Skin epidermis (tissue), 12 donors: Measurements from ENCODE around the gene TBX20.
A peak's percentile ranks its signal among the peaks of the same experiment; 100 is the strongest.
"Not testable (repeated sequence)": the region's sequence is repeated elsewhere in the genome, so short reads cannot be mapped to it uniquely, and the experiment has no call there.

ENCODE experiments used
- H3K27ac ChIP-seq, 21 experiments: fragments of 200-600 bp; sonication (generic) in 11 of 21; one replicate each; pipeline ENCODE4 v1.5.0; 2020; ENCODE audit warnings: mild to moderate bottlenecking in 3 of 21, inconsistent platforms in 2 of 21, moderate library complexity in 2 of 21
- H3K4me3 ChIP-seq, 7 experiments: fragments of 200-600 bp; sonication (generic) in 2 of 7; one replicate each; pipeline ENCODE4 v1.5.0; 2020; ENCODE audit warnings: inconsistent platforms in 2 of 7, mild to moderate bottlenecking in 2 of 7, moderate library complexity in 1 of 7

The TBX20 gene

DNA sequence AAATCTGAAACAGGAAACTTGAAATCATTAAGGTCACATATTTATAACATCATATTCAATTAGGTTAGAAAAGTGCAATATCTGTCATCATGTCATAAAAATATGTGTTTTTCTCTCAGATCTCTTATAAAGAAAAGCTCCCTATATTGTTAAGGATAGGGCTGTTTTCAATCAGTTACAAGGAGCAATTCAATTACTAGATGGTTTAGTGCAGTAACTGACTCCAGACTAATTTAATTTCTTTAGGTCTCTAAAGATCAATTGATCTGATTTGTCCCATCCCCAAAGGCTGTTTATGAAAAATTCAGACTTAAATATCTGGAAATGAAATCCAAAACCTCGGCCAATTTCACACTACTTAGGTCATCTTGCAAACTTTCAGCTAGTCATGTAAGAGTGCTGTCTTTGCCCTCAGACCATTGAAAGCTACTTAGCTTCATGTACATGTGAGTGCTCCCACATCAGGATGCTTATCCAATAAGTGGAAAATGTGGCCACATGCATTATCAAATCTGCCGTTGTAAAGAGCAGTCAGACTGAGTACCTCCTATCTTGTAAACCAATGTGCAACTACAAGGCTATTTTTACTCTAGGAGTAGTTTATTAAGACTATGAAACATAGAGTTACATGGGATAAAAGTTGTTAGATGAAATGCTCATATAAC lies 24.7 kb downstream of the TBX20 start:
- H3K4me3 ChIP-seq, H3K27ac ChIP-seq: not testable (repeated sequence)

DNA sequence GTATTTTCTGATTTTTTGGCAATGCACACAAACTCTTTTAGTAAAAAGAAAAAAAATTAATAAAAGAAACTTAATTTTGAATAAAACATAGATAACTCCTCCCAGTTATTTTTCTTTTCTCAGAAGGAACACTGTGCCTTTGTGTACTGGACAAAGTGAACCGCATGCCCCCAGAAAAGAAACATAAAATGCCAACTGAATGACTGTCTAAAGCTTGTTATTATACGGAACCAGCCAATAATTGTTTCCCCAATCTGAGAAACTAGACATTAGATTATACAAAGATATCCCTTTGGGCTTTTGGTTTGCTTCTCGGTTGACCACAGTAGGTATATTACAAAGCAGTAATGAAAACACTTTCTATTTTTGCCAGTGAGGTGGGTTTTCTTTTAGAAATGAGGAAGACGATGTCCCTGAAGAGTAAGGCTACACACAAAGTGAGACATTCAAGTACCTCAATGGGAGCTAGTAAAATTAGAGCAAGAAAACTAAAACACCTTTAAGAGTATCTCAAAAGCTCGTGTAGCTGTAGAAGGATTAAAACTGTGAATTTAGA lies 25.3 kb downstream of the TBX20 start:
- H3K27ac ChIP-seq = not testable (repeated sequence)

DNA sequence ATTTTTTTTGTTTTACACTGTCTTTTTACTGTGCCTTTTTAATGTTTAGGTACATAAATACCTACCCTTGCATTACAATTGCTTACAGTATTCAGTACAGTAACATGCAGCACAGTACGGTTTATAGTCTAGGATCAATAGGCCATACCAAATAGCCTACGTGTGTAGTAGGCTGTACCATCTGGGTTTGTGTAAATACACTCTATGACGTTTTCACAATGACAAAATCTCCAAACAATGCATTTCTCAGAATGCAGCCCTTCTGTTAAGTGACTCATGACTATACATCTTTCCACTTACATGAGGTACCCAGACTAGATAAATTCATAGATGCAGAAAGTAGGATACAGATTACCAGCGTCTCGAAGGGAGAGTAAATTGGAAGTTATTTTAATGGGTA lies 26.5 kb downstream of the TBX20 start:
- H3K4me3 ChIP-seq, H3K27ac ChIP-seq: not testable (repeated sequence)

More for the DNA sequence above, 25.3 kb downstream of the TBX20 start:
- H3K4me3 ChIP-seq = not testable (repeated sequence)

GRCh38 chr7:35222445-35222844 lies 31.5 kb downstream of the TBX20 start:
- H3K4me3 ChIP-seq, H3K27ac ChIP-seq: not testable (repeated sequence)

- H3K4me3 ChIP-seq, H3K27ac ChIP-seq: not testable (repeated sequence)
Observed at GRCh38 chr7:35220176-35220575, 33.7 kb downstream of the TBX20 start.

DNA sequence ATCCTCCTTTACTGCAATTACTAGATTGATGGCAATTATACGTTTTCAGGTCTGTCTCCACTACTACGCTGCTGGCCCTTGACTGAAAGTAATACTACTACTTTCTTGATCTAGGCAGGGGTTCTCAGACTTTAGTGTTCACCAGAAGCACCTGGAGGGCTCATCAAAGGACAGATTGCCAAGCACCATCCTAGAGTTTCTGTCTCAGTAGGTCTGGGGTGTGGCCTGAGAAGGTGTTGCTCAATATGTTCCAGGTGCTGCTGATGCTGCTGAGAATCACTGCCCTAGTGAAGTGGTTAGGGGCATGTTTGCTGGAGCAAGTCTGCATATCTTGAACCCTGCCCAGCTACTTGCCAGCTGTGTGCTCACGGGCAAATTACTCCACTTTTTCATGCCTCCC lies 37.9 kb downstream of the TBX20 start:
- not testable (repeated sequence) for H3K27ac ChIP-seq, H3K4me3 ChIP-seq

GRCh38 chr7:35215063-35215462 lies 38.8 kb downstream of the TBX20 start:
- not testable (repeated sequence) for H3K4me3 ChIP-seq, H3K27ac ChIP-seq

GRCh38 chr7:35206924-35207323 lies 47.0 kb downstream of the TBX20 start:
- not testable (repeated sequence) for H3K27ac ChIP-seq, H3K4me3 ChIP-seq

DNA sequence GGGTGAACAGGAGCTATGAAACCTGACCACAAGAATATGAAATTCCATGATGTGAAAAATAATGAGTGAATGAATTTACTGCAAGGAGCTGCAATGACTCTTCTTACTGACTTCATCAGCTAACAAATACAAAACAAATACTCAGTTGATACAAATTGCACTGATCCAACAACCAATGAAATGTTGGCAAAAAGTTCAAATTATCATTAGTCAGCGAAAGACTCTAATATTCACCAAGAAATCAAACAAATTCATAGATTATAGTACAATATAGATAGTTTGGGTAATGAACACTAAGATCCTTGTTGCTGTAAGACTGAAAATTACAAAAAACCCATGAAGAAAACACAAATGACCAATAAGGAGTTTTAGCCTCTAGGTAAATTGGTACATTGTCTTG lies 49.0 kb downstream of the TBX20 start:
- H3K27ac ChIP-seq, H3K4me3 ChIP-seq: not testable (repeated sequence)

GRCh38 chr7:35204031-35204430 lies 49.9 kb downstream of the TBX20 start:
- not testable (repeated sequence) for H3K27ac ChIP-seq

DNA sequence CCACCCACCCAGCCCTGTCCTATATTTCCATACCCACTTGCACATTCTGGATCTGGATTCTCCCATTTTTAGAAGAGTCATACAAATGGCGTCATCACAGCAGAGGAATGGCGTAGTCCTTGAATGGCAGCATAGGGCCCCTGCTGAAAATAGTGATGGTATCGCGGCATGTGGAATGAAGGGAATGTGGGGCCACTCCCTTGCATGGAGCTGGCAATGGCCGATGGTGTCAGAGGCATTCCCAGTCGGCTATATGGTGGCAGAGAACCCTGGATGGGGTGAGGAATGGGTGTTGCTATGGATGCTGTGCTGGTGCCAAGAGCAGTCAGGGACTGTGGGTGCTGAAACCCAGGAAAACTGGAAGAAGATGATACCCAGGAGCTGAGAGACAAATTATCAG lies 51.5 kb downstream of the TBX20 start:
- not testable (repeated sequence) for H3K4me3 ChIP-seq, H3K27ac ChIP-seq

More at GRCh38 chr7:35204031-35204430, 49.9 kb downstream of the TBX20 start:
- H3K4me3 ChIP-seq = not testable (repeated sequence)

DNA sequence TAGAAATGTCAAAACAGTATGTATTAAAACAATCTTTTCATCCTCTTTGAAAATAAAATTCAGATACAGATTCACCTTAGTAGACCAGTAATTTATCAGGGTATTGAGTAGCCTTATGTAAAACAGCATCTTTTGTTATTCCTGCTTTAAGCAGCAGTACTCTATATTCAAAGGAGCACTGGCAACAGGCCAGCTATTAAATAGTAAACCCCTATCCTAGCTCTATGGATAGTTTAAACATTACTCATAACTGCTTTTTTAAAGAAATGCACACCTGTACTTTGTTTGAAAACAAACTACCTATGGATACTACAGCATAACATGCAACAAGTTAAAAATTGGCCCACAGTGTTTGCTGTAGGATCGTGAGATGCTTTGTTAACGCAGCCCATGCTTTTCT lies 53.7 kb downstream of the TBX20 start:
- not testable (repeated sequence) for H3K4me3 ChIP-seq, H3K27ac ChIP-seq

DNA sequence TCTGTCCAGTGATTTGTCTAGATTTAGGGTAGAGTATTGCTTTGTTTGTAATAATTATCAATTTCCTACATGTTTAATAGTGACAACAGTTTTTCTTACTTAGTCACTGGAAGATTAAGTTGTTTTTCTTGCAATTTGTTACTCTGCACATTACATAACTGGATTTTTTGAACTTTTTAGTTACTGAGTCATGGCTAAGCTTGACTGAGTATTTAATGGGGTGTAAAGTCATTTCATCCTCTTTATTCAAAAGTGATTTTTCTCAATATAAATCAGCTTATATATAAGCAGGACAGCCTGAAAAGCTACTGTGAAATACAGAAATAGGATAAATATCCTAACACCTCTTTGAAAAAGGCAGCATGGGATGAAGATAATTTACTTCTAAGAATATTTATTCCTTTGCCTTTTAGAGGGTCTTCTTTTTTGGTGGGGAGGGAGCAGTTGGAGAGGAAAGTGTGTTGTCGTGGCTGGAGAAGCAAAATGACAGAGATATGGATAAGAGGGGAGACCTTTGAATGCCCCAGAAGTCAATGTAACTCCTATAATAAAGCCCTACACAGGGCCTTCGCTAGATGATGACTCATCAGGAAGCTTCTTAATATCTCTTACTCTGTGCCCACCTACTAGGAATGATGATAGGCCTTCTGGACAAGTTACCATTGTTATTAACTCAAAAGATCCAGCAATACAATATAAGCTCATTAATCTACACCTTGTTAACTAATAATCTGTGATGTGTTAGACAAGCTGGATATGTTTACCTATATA lies 55.3 kb downstream of the TBX20 start:
- H3K27ac ChIP-seq, H3K4me3 ChIP-seq: not testable (repeated sequence)

- H3K27ac ChIP-seq, H3K4me3 ChIP-seq: not testable (repeated sequence)
Observed at GRCh38 chr7:35191571-35191970, 62.3 kb downstream of the TBX20 start.

DNA sequence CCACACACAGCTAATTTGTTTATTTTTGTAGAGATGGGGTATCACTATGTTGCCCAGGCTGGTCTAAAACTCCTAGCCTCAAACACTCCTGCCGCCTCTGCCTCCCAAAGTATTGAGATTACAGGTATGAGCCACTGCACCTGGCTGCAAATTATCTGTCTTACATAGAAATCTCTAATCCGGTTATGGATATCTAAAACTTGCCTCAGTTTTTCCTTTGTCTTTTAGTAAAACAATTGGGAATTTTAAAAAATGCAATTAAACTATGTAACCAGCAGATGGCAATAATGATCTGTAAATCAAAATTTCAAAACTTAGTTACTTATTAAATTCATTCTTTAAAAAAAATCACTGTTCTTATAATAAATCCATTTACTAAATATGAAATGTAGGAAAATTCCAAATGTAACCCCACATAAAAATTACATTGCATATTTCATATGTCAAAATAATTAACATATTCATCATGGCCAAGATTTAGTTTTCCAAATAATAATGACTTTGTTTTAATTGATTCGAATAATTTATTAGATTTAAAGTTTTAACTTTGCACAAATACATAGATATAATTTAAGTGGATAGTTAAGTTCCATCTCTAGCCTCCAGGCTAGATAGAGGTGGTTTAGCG lies 63.6 kb downstream of the TBX20 start:
- not testable (repeated sequence) for H3K27ac ChIP-seq

GRCh38 chr7:35186751-35187150 lies 67.1 kb downstream of the TBX20 start:
- not testable (repeated sequence) for H3K27ac ChIP-seq

More for the DNA sequence above, 63.6 kb downstream of the TBX20 start:
- H3K4me3 ChIP-seq = not testable (repeated sequence)

GRCh38 chr7:35185908-35186731 lies 67.8 kb downstream of the TBX20 start:
- Histone ChIP-seq H3K27ac (no peak overlapping the region), H3K4me3 (peak overlapping the region in 5 of 7 experiments; percentile 2 to 27 (median 15))

More at GRCh38 chr7:35186751-35187150, 67.1 kb downstream of the TBX20 start:
- peak overlapping the region in 3 of 7 experiments; percentile 15 to 27 (median 22) for H3K4me3 ChIP-seq

DNA sequence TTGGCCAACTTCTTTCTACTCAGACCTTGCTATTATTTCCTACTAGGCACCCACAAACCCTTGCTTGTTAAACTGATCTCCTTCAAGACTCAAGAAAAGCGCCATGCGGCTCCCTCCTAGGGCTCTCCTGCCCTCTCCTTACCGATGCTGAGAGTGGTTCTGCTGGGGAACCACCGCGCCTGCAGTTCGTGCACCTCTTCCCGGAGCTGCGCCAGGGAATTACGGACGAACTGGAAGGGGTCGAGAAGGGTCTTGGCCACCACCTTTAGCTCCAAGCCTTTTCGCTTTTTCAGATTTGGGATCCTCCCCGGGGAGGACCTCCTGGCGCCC lies 68.4 kb downstream of the TBX20 start:
- not testable (repeated sequence) for H3K27ac ChIP-seq
- H3K4me3 ChIP-seq = peak overlapping the region in 2 of 7 experiments; percentile 15 to 27

DNA sequence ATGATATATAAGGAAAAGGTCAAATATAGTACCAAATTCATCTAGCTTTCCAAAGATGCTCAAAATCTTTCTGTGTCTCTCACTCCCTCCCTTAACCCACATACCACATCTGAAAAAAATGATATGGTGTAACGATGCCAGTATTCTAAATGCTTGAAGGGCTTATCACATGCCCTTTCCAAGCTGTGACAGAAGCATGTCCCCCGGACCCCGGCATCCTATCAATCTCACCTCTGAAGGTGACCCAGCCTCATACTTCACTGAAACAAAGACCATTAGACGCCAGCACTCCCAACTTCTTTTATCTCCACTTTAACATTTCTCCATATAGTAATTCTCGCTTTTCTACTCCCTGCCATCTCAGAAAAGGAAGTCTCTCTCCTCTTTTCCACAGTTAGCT lies 68.9 kb downstream of the TBX20 start:
- not testable (repeated sequence) for H3K4me3 ChIP-seq, H3K27ac ChIP-seq
